OCI-LY7 (cell line): ENCODE data around the gene TGFBR3. TPM values are rescaled to one million over a fixed set of nuclear protein-coding genes. Genes with fewer than 3 reads are reported as not detected.

Experiments used
- BruUV-seq: library from RNA; stranded (reverse); fragments of 400-500 nt; replicated peaks from 2 replicates; lab custom pipeline; 2021; lab: Mats Ljungman, UMichigan
- CTCF ChIA-PET: fragments of 300-600 bp; sonication (Branson Sonifier 250); formaldehyde crosslinking; loops from one replicate; lab custom pipeline; 2022; ENCODE audit warnings: antibody characterized with exemption; ENCODE audit not compliant: unreplicated experiment; lab: Charles Lee
- POLR2A ChIA-PET: fragments of 300-600 bp; sonication (Branson Sonifier 250); formaldehyde crosslinking; loops from one replicate; lab custom pipeline; 2022; ENCODE audit warnings: antibody characterized with exemption; lab: Charles Lee
- DNase-seq: peaks from one replicate; pipeline ENCODE4 v3.0.0-alpha.2; 2015; ENCODE audit warnings: low spot score
- H2AFZ ChIP-seq: fragments of 200-600 bp; sonication (generic), shearing (Covaris generic); 2 replicates; pipeline ENCODE4 v1.6.1; 2014; ENCODE audit warnings: mild to moderate bottlenecking, antibody characterized with exemption, low read length, moderate library complexity
- H3K27ac ChIP-seq: fragments of 200-600 bp; sonication (generic); 2 replicates; pipeline ENCODE4 v1.5.1; 2014; ENCODE audit warnings: mixed run types, low read depth, mild to moderate bottlenecking, moderate library complexity, low read length, inconsistent platforms; ENCODE audit not compliant: poor library complexity, severe bottlenecking
- H3K36me3 ChIP-seq: fragments of 200-600 bp; sonication (generic); 2 replicates; pipeline ENCODE4 v1.6.1; 2014; ENCODE audit warnings: mild to moderate bottlenecking, antibody characterized with exemption, low read length, moderate library complexity, mixed read lengths; ENCODE audit not compliant: insufficient read depth
- H3K4me1 ChIP-seq: fragments of 200-600 bp; sonication (generic); 2 replicates; pipeline ENCODE4 v1.5.1; 2014; ENCODE audit warnings: mild to moderate bottlenecking, low read length; ENCODE audit not compliant: insufficient read depth, poor library complexity, severe bottlenecking
- H3K4me2 ChIP-seq: fragments of 200-600 bp; sonication (generic); 2 replicates; pipeline ENCODE4 v1.6.1; 2014; ENCODE audit warnings: mild to moderate bottlenecking, low read length
- H3K4me3 ChIP-seq: fragments of 200-600 bp; sonication (generic); 2 replicates; pipeline ENCODE4 v1.5.1; 2014; ENCODE audit warnings: mild to moderate bottlenecking, low read depth, low read length; ENCODE audit not compliant: poor library complexity, severe bottlenecking
- H3K79me2 ChIP-seq: fragments of 200-600 bp; sonication (generic); 2 replicates; pipeline ENCODE4 v1.6.1; 2016; ENCODE audit warnings: low read depth, mild to moderate bottlenecking, low read length, moderate library complexity, mixed read lengths; ENCODE audit not compliant: insufficient read depth
- H3K9me2 ChIP-seq: fragments of 200-600 bp; sonication (generic); 2 replicates; pipeline ENCODE4 v1.6.1; 2016; ENCODE audit warnings: mild to moderate bottlenecking, low read length, mixed read lengths; ENCODE audit not compliant: insufficient read depth
- H3K9me3 ChIP-seq: fragments of 200-600 bp; sonication (generic); 2 replicates; pipeline ENCODE4 v1.6.1; 2014; ENCODE audit warnings: mild to moderate bottlenecking, mixed run types, low read length, mixed read lengths
- H4K20me1 ChIP-seq: fragments of 200-600 bp; sonication (generic); 2 replicates; pipeline ENCODE4 v1.6.1; 2014; ENCODE audit warnings: mild to moderate bottlenecking, antibody characterized with exemption, low read length, moderate library complexity, mixed read lengths; ENCODE audit not compliant: insufficient read depth
- CTCF ChIP-seq: fragments of 200-600 bp; sonication (generic); conservative IDR thresholded peaks from 2 replicates; pipeline ENCODE4 v1.5.1; 2014; ENCODE audit warnings: mild to moderate bottlenecking, antibody characterized with exemption, low read length, moderate library complexity, mixed read lengths
- EZH2phosphoT487 ChIP-seq: fragments of 200-600 bp; sonication (generic); IDR thresholded peaks from 2 replicates; pipeline ENCODE4 v1.6.1; 2018; ENCODE audit warnings: low read depth, borderline replicate concordance, mild to moderate bottlenecking, mixed run types, antibody characterized with exemption, low read length, moderate library complexity, mixed read lengths
- intact Hi-C: fragments of 100-400 bp; cut with micrococcal nuclease; formaldehyde crosslinking; loops from one replicate; pipeline ENCODE4 v1.10.0; 2022; ENCODE audit not compliant: unreplicated experiment
- total RNA-seq, 2 experiments: library from RNA; depleted of rRNA in 1 of 2; stranded (reverse); fragments of >200 nt in 1 of 2; shearing (Covaris generic) in 1 of 2; gene quantifications; 2 replicates each; pipeline ENCODE4 v1.2.3, GENCODE V29; 2014 to 2022

The TGFBR3 gene
- total RNA-seq, 2 experiments from 2014 or later = not detected

GRCh38 chr1:91777196-91777595 is 108.8 kb downstream of the TGFBR3 start:
- intact Hi-C loops = no loop called here
- Histone ChIP-seq H3K9me3 (no peaks in the 10 kb centered on the region), H2AFZ (no peak overlapping the region), H3K36me3 (no peaks in the 10 kb centered on the region), H3K4me2 (no peak overlapping the region), H3K4me3 (no peak overlapping the region), H3K79me2 (no peaks in the 10 kb centered on the region), H3K27ac (no peak overlapping the region), H4K20me1 (no peaks in the 10 kb centered on the region), H3K9me2 (no peaks in the 10 kb centered on the region), H3K4me1 (no peaks in the 10 kb centered on the region)
- ChIA-PET CTCF (no interaction called here), POLR2A (interaction anchor here (0.7 kb wide), 1 partner anchor 274 kb away, joined by 3 read pairs; no protein-coding TSS in a partner anchor)
- DNase-seq = no peak
- TF ChIP-seq EZH2phosphoT487 (no peak), CTCF (no peak)
- no TSS peak for BruUV-seq

- TF ChIP-seq EZH2phosphoT487 (no peak), CTCF (no peak)
- H3K36me3 ChIP-seq = no peaks in the 10 kb centered on the region
- no peak overlapping the region for H3K27ac ChIP-seq
- no peaks in the 10 kb centered on the region for H3K4me1 ChIP-seq
- no peak overlapping the region for H3K4me2 ChIP-seq
- ChIA-PET POLR2A (interaction anchor here (0.5 to 0.6 kb wide), 3 partner anchors 91 to 957 kb away, joined by 3 to 4 read pairs (median 3); no protein-coding TSS in a partner anchor), CTCF (no interaction called here)
- no peak overlapping the region for H2AFZ ChIP-seq
- intact Hi-C loops = no loop called here
- no TSS peak for BruUV-seq
- no peaks in the 10 kb centered on the region for H4K20me1 ChIP-seq
- H3K4me3 ChIP-seq = no peak overlapping the region
- no peaks in the 10 kb centered on the region for H3K79me2 ChIP-seq
- no peaks in the 10 kb centered on the region for H3K9me3 ChIP-seq
- no peak for DNase-seq
- H3K9me2 ChIP-seq = no peaks in the 10 kb centered on the region
Measured at GRCh38 chr1:91776068-91776794, 109.7 kb downstream of the TGFBR3 start.

GRCh38 chr1:91775227-91775626 is 110.7 kb downstream of the TGFBR3 start:
- no TSS peak for BruUV-seq
- DNase-seq = no peak
- no peaks in the 10 kb centered on the region for H3K9me3 ChIP-seq
- intact Hi-C loops = no loop called here
- CTCF ChIA-PET = no interaction called here
- H3K4me1 ChIP-seq = no peaks in the 10 kb centered on the region
- TF ChIP-seq EZH2phosphoT487 (no peak), CTCF (no peak)
- no peaks in the 10 kb centered on the region for H3K9me2 ChIP-seq
- no peak overlapping the region for H3K27ac ChIP-seq
- no peak overlapping the region for H3K4me3 ChIP-seq
- POLR2A ChIA-PET = no interaction called here
- no peak overlapping the region for H2AFZ ChIP-seq
- H3K79me2 ChIP-seq = no peaks in the 10 kb centered on the region
- no peaks in the 10 kb centered on the region for H3K36me3 ChIP-seq
- H4K20me1 ChIP-seq = no peaks in the 10 kb centered on the region
- H3K4me2 ChIP-seq = no peak overlapping the region
